Gastroesophageal sphincter (tissue), 4 donors: ENCODE results near the gene HJV. TPM values are rescaled to one million over a fixed set of nuclear protein-coding genes. Genes with fewer than 3 reads are reported as not detected.

Experiments used
- ATAC-seq: fragments of 150-250 bp; one replicate; pipeline ENCODE4 v1.9.1; 2016; ENCODE audit warnings: mild to moderate bottlenecking, moderate library complexity
- H3K27ac ChIP-seq, 4 donors: fragments of 200-600 bp; sonication (generic) in 3 of 4; 1 replicate in 3 of 4; 2 replicates in 1 of 4; pipeline ENCODE4 v1.5.1; 2016 to 2019
- H3K27me3 ChIP-seq: fragments of 200-600 bp; sonication (generic); one replicate; pipeline ENCODE4 v1.5.1; 2019
- H3K36me3 ChIP-seq, 2 donors: fragments of 200-600 bp; sonication (generic); one replicate each; pipeline ENCODE4 v1.5.1; 2019; ENCODE audit warnings: control low read depth in 1 of 2
- H3K4me1 ChIP-seq, 3 donors: fragments of 200-600 bp; sonication (generic); 1 replicate in 2 of 3; 2 replicates in 1 of 3; pipeline ENCODE4 v1.5.1; 2016 to 2019; ENCODE audit warnings: control low read depth in 2 of 3
- H3K4me3 ChIP-seq, 2 donors: fragments of 200-600 bp; sonication (generic); one replicate each; pipeline ENCODE4 v1.5.1; 2019; ENCODE audit warnings: mild to moderate bottlenecking in 1 of 2, moderate library complexity in 1 of 2
- H3K9me3 ChIP-seq, 3 donors: fragments of 200-600 bp; sonication (generic); one replicate each; pipeline ENCODE4 v1.5.1; 2017 to 2019; ENCODE audit warnings: control low read depth in 2 of 3
- EP300 ChIP-seq: sonication (generic); formaldehyde crosslinking; IDR thresholded peaks from one replicate; pipeline ENCODE4 v1.6.1; 2017; ENCODE audit warnings: antibody characterized with exemption, mild to moderate bottlenecking
- POLR2A ChIP-seq, 2 donors: fragments of 450-650 bp; IDR thresholded peaks; one replicate each; pipeline ENCODE4 v1.6.1; 2017; ENCODE audit warnings: antibody characterized with exemption in 2 of 2, mild to moderate bottlenecking in 2 of 2, moderate library complexity in 1 of 2
- POLR2AphosphoS5 ChIP-seq: sonication (generic); formaldehyde crosslinking; IDR thresholded peaks from one replicate; pipeline ENCODE4 v1.6.1; 2017; ENCODE audit warnings: antibody characterized with exemption
- WGBS, 2 donors: methylation state at CpG; one replicate each; pipeline ENCODE4 v1.1.5; 2018; ENCODE audit warnings: low coverage in 1 of 2; 5-methylcytosine and 5-hydroxymethylcytosine counted together
- total RNA-seq, 4 donors: library from RNA; depleted of rRNA; stranded (reverse); fragments of >200 nt; gene quantifications; one replicate each; pipeline ENCODE4 v1.1.0, GENCODE V29; 2016
- TF ChIP-seq, protein P1 (sequence below), 4 experiments: fragments of 200-600 bp in 2 of 4; fragments of 450-650 bp in 2 of 4; sonication (generic) in 1 of 4; IDR thresholded peaks; one replicate each; pipeline ENCODE4 v1.5.1; 2017 to 2019; ENCODE audit warnings: antibody characterized with exemption in 4 of 4, mild to moderate bottlenecking in 2 of 4, moderate library complexity in 2 of 4

Gene HJV
- total RNA-seq, 4 donors from 2014 or later = 0.77 TPM; not detected in 3

DNA sequence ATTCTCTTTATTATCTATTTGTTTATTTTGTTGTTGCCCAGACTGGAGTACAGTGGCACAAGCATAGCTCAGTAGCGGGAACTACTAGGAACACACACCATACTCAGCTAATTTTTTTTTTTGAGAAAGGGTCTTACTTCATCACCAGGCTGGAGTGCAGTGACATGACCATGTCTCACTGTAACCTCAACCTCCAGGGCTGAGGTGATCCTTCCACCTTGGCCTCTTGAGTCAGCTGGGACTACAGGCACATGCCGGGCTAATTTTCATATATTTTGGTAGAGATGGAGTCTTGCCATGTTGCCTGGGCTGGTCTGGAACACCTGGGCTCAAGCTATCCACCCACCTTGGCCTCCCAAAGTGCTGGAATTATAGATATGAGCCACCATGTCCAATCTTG, 19.8 kb downstream of the HJV start:
- ATAC-seq = no peak
- 94 to 100% methylated on average over 2 of the region's 2 CpGs for WGBS, 2 donors
- H3K4me3 ChIP-seq = no peak overlapping the region
- TF ChIP-seq, protein P1, sequence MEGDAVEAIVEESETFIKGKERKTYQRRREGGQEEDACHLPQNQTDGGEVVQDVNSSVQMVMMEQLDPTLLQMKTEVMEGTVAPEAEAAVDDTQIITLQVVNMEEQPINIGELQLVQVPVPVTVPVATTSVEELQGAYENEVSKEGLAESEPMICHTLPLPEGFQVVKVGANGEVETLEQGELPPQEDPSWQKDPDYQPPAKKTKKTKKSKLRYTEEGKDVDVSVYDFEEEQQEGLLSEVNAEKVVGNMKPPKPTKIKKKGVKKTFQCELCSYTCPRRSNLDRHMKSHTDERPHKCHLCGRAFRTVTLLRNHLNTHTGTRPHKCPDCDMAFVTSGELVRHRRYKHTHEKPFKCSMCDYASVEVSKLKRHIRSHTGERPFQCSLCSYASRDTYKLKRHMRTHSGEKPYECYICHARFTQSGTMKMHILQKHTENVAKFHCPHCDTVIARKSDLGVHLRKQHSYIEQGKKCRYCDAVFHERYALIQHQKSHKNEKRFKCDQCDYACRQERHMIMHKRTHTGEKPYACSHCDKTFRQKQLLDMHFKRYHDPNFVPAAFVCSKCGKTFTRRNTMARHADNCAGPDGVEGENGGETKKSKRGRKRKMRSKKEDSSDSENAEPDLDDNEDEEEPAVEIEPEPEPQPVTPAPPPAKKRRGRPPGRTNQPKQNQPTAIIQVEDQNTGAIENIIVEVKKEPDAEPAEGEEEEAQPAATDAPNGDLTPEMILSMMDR (IDR thresholded peaks at IDR 0.05) = no peak
- TF ChIP-seq POLR2A (IDR thresholded peaks at IDR 0.05) (no peak), POLR2AphosphoS5 (no peak), EP300 (no peak)
- H3K4me1 ChIP-seq = peaks cover 8 to 74% (median 20%) of the 10 kb centered on the region in 3 donors
- no peaks in the 10 kb centered on the region for H3K9me3 ChIP-seq
- H3K36me3 ChIP-seq = no peaks in the 10 kb centered on the region
- peak overlapping the region; percentile 35 to 97 (median 94) for H3K27ac ChIP-seq
- no peaks in the 10 kb centered on the region for H3K27me3 ChIP-seq

DNA sequence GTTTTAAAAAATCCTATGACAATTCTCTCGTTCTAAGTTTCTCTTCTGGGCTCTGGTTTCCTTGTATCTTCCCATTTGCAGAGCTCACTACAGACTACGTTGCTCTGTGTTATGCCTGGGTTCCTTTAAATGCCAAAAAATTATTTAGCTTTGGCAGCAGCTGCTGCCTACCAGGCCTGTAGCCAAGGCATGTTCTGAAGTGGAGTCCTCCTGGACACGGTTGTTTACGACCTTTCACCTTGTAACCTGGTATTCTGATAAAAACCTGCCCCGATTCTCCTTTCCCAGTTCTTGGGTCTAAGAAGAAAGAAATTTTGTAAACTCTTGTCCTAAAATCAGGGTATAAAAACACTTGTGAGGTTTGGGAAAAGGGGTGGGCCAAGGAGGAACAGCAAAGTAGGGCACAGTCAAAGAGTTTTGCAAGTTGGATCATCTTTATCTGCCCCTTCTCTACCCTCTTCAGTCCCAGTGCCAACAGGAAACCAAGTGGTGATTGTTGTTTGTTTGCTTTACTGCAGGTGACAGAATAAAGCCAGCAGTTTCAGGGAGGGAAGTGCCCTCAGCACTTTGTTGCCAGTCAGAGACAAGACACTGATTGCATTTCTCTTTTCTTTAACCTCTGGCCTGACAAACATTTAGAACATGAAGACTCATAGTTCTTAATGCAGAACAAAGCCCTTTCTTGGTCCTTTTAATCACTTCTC, 22.1 kb downstream of the HJV start:
- Histone ChIP-seq H3K27me3 (no peaks in the 10 kb centered on the region), H3K4me1 (peaks cover 0 to 53% (median 14%) of the 10 kb centered on the region in 3 donors), H3K36me3 (peaks cover 7 to 12% of the 10 kb centered on the region in 2 donors), H3K27ac (peak overlapping the region; percentile 93 to 98 (median 96)), H3K9me3 (no peaks in the 10 kb centered on the region), H3K4me3 (peak overlapping the region; percentile 64 to 100)
- ATAC-seq = peak; percentile 40
- no peak for TF ChIP-seq EP300
- TF ChIP-seq POLR2AphosphoS5 = peak; percentile 90
- peak in 1 of 2 donors; percentile 30 for TF ChIP-seq POLR2A (IDR thresholded peaks at IDR 0.05)
- WGBS, 2 donors = 9 to 14% methylated on average over 5 of the region's 5 CpGs

DNA sequence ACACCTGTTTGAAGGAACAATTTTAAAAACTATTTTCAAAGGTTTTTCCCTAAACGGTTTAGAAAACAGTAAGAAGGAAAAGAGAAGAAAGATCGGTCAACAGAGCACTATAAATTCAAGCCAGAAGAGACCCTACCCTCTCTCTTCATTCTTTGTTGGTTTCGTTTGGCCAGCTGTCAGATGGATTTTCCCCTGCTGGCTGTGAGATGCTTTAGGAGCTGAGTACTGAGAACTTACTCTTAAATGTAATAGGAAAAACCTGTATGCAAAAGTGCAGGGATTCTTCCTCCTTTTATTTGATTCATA, 23.9 kb downstream of the HJV start:
- TF ChIP-seq EP300 (no peak), POLR2AphosphoS5 (no peak), POLR2A (IDR thresholded peaks at IDR 0.05) (no peak)
- TF ChIP-seq, protein P1 (IDR thresholded peaks at IDR 0.05) = peak in 3 of 4 experiments; percentile 6 to 43 (median 29)
- 0 to 7% methylated on average over 3 of the region's 3 CpGs for WGBS, 2 donors
- ATAC-seq = no peak
- Histone ChIP-seq H3K36me3 (peaks cover 25 to 30% of the 10 kb centered on the region in 2 donors), H3K27me3 (no peaks in the 10 kb centered on the region), H3K9me3 (no peaks in the 10 kb centered on the region), H3K4me3 (peak overlapping the region; percentile 64 to 100), H3K27ac (peak overlapping the region; percentile 93 to 98 (median 96)), H3K4me1 (peaks cover 0 to 47% (median 14%) of the 10 kb centered on the region in 3 donors)

DNA sequence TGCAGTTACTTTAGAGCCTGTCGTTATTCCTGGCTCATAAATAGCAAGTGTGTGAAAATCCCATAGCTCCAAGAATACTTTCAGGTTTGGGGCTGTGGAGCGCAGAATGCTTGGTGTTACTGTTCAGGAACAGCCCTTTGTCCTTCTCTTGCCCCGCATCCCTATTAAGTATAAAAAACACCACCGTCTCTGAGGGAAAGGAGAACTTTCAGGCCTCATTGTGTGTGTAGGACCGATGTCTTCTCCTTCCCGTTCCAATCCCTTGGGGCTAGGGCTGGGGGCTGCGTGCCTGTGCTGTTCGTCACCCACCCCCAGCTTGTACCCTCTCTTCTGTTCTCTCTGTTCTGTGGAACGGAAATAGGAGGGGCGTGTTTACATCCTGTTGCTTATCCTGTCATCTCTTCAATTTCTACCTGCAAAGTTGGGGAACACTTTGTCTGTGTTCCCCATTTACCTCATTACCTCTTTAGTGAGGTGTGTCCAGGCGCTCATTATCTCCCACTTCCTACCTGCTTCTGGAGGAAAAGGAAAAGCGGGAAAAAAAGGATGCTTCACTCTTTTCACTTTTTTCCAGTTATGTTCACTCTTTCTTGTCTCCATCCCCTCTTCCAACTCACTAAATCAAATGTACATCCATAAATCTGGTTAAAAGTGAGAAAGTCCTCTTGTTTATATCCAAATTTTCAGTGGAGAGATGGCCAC, 24.4 kb downstream of the HJV start:
- Histone ChIP-seq H3K9me3 (no peaks in the 10 kb centered on the region), H3K27me3 (no peaks in the 10 kb centered on the region), H3K4me3 (peak overlapping the region; percentile 64 to 100), H3K36me3 (peaks cover 28 to 34% of the 10 kb centered on the region in 2 donors), H3K4me1 (peaks cover 0 to 50% (median 14%) of the 10 kb centered on the region in 3 donors), H3K27ac (peak overlapping the region; percentile 93 to 98 (median 96))
- WGBS, 2 donors = 9 to 10% methylated on average over 8 to 12 of the region's 12 CpGs
- TF ChIP-seq POLR2A (IDR thresholded peaks at IDR 0.05) (no peak), POLR2AphosphoS5 (peak; percentile 31)
- TF ChIP-seq, protein P1 (IDR thresholded peaks at IDR 0.05) = peak in 1 of 4 experiments; percentile 4
- peak; percentile 30 for ATAC-seq

DNA sequence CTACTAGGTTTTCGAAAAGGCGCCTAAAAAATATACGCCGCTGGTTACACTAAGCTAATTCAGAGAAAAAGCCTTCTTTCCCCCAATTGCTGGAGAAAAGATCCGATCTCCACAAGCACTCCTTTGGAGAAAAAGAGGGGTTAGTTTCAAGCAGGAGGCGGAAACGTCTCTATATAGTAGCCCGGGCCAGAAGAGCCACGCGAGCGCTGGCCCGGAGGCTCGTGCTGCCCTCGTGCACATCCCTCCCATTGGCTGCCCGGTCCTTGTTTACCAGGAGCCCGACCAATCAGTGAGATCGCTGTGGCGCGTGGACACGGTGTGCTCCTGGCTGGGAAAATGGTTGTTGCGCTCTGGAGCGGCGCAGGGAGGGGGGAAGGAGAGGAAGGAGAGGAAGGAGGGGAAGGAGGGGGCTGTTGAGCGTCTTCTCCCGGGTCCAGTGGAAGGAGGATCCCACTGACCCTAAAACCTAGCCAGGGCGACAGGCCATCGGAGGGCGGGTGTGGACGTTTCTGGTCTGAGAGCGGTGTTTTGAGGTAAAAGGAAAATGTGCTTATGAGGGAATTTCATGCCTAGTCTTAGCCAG, 25.0 kb downstream of the HJV start, which contains the start of gene TXNIP:
TXNIP (minus strand) TSS at position 147 of the 583 bp plus-strand sequence. CDS start 313 bp downstream, outside the sequence.
- 0 to 1% methylated on average over 13 to 14 of the region's 30 CpGs for WGBS, 2 donors
- peak within 1 kb of the TSS; percentile 64 to 100 for H3K4me3 ChIP-seq
- no peaks in the 10 kb centered on the region for H3K9me3 ChIP-seq
- TF ChIP-seq POLR2A (IDR thresholded peaks at IDR 0.05) (peak; percentile 98 to 99), POLR2AphosphoS5 (peak; percentile 100), EP300 (no peak)
- TF ChIP-seq, protein P1 (IDR thresholded peaks at IDR 0.05) = no peak
- ATAC-seq = peak; percentile 94
- H3K4me1 ChIP-seq = peaks cover 0 to 49% (median 13%) of the 10 kb centered on the region in 3 donors
- H3K27me3 ChIP-seq = no peaks in the 10 kb centered on the region
- peak within 1 kb of the TSS; percentile 93 to 98 (median 96) for H3K27ac ChIP-seq
- peaks cover 28 to 34% of the 10 kb centered on the region in 2 donors for H3K36me3 ChIP-seq
